ENCODE results near the gene COMMD3.

The COMMD3 gene

GRCh38 chr10:22366771-22367170 lies 50.6 kb downstream of the COMMD3 start:
- no peak for DNase-seq (ENCODE audit: low read depth)

DNA sequence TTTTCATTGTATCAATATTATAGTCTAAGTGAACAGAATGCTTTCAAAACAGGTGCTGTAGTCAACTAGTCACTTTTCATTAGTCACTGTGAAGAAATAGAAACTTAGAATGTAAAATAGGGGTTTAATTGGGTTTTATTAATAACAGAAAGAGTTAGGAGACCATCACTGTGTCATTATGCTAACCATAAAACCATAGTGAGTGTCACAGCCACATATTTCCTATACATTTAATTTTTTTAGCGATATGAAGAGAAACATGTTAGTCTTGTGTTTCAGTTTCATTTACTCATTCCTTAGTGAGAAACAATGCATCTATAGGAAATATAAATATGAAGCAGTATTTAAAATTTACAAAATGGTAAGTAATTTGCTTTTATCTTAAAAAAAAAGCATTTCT lies 51.3 kb downstream of the COMMD3 start:
- DNase-seq (ENCODE audit: low read depth) = no peak

GRCh38 chr10:22368402-22368801 lies 52.2 kb downstream of the COMMD3 start:
- no peak for DNase-seq (ENCODE audit: low read depth)

GRCh38 chr10:22368981-22369380 lies 52.8 kb downstream of the COMMD3 start:
- DNase-seq (ENCODE audit: low read depth) = no peak

- no peak for DNase-seq (ENCODE audit: low read depth)
Observed at GRCh38 chr10:22369434-22370072, 53.4 kb downstream of the COMMD3 start.

All from HS-27A (cell line).